ENCODE data around the gene TMEM178A. TPM values are rescaled to one million over a fixed set of nuclear protein-coding genes. Genes with fewer than 3 reads are reported as not detected.
"Not testable (repeated sequence)": the region's sequence is repeated elsewhere in the genome, so short reads cannot be mapped to it uniquely, and the experiment has no call there.

The TMEM178A gene
- total and polyA plus RNA-seq, 10 donors: 0.49 to 2.1 (median 0.89) TPM

GRCh38 chr2:39723946-39724827 is 58.5 kb downstream of the TMEM178A start:
- H3K27me3 ChIP-seq (replicated peaks in 1 of 7): no peaks in the 10 kb centered on the region
- TF ChIP-seq POLR2AphosphoS5 (IDR thresholded peaks at IDR 0.05): no peak
- no peak for TF ChIP-seq POLR2A (IDR thresholded peaks at IDR 0.05)
- TF ChIP-seq, protein P1, sequence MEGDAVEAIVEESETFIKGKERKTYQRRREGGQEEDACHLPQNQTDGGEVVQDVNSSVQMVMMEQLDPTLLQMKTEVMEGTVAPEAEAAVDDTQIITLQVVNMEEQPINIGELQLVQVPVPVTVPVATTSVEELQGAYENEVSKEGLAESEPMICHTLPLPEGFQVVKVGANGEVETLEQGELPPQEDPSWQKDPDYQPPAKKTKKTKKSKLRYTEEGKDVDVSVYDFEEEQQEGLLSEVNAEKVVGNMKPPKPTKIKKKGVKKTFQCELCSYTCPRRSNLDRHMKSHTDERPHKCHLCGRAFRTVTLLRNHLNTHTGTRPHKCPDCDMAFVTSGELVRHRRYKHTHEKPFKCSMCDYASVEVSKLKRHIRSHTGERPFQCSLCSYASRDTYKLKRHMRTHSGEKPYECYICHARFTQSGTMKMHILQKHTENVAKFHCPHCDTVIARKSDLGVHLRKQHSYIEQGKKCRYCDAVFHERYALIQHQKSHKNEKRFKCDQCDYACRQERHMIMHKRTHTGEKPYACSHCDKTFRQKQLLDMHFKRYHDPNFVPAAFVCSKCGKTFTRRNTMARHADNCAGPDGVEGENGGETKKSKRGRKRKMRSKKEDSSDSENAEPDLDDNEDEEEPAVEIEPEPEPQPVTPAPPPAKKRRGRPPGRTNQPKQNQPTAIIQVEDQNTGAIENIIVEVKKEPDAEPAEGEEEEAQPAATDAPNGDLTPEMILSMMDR (IDR thresholded peaks at IDR 0.05 in 8 of 11, conservative IDR thresholded peaks at IDR 0.05 in 3 of 11): no peak
- H3K4me1 ChIP-seq: no peaks in the 10 kb centered on the region
- no peak overlapping the region for H3K27ac ChIP-seq
- no peak for DNase-seq
- H3K36me3 ChIP-seq: no peaks in the 10 kb centered on the region
- H3K4me3 ChIP-seq: no peak overlapping the region
- WGBS, 5 donors: 73 to 85% (median 83%) methylated on average over 9 of the region's 9 CpGs
- intact Hi-C loops (cut with DNase I; ENCODE audit: low total_unique reads): no loop called here
- no peaks in the 10 kb centered on the region for H3K9me3 ChIP-seq

GRCh38 chr2:39724828-39725144 is 59.1 kb downstream of the TMEM178A start:
- Histone ChIP-seq H3K36me3 (no peaks in the 10 kb centered on the region), H3K27me3 (replicated peaks in 1 of 7) (no peaks in the 10 kb centered on the region), H3K4me1 (no peaks in the 10 kb centered on the region), H3K4me3 (no peak overlapping the region), H3K27ac (no peak overlapping the region), H3K9me3 (no peaks in the 10 kb centered on the region)
- WGBS, 5 donors: 86 to 94% (median 90%) methylated on average over 4 of the region's 4 CpGs
- TF ChIP-seq POLR2AphosphoS5 (IDR thresholded peaks at IDR 0.05) (no peak), POLR2A (IDR thresholded peaks at IDR 0.05) (no peak)
- TF ChIP-seq, protein P1 (IDR thresholded peaks at IDR 0.05 in 8 of 11, conservative IDR thresholded peaks at IDR 0.05 in 3 of 11): no peak
- intact Hi-C loops (cut with DNase I; ENCODE audit: low total_unique reads): no loop called here
- no peak for DNase-seq

- Histone ChIP-seq H3K9me3 (no peaks in the 10 kb centered on the region), H3K4me3 (no peak overlapping the region), H3K27me3 (replicated peaks in 1 of 7) (no peaks in the 10 kb centered on the region), H3K27ac (no peak overlapping the region), H3K4me1 (no peaks in the 10 kb centered on the region), H3K36me3 (peaks cover 0 to under 1% (median 0%) of the 10 kb centered on the region in 6 donors)
- DNase-seq: no peak
- intact Hi-C loops (cut with DNase I; ENCODE audit: low total_unique reads): no loop called here
- 86 to 96% (median 89%) methylated on average over 5 of the region's 5 CpGs for WGBS, 5 donors
- TF ChIP-seq, protein P1 (IDR thresholded peaks at IDR 0.05 in 8 of 11, conservative IDR thresholded peaks at IDR 0.05 in 3 of 11): no peak
- TF ChIP-seq POLR2A (IDR thresholded peaks at IDR 0.05): no peak
- no peak for TF ChIP-seq POLR2AphosphoS5 (IDR thresholded peaks at IDR 0.05)
Observed at GRCh38 chr2:39725401-39725800, 59.7 kb downstream of the TMEM178A start.

DNA sequence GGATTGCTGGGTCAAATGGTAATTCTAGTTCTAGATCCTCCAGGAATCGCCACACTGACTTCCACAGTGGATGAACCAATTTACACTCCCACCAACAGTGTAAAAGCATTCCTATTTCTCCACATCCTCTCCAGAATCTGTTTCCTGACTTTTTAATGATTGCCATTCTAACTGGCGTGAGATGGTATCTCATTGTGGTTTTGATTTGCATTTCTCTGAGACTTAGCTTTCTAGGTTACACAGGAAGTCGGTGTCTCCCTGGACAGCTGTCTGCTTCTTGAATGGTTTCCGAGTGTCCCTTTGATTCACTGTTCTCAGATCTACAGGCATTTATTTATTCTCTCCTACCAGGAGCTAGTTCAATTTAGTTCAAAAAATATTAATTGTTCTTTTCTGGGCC is 62.4 kb downstream of the TMEM178A start:
- H3K4me1 ChIP-seq; intact Hi-C loops (cut with DNase I; ENCODE audit: low total_unique reads); H3K27me3 ChIP-seq (replicated peaks in 1 of 7); H3K4me3 ChIP-seq; H3K36me3 ChIP-seq; H3K9me3 ChIP-seq; DNase-seq; H3K27ac ChIP-seq: not testable (repeated sequence)
- WGBS, 5 donors: 18 to 46% (median 40%) methylated on average over 4 of the region's 4 CpGs
